HG02840 (cell line): ENCODE data around the gene ZC3H7B.

ENCODE experiments used
- ATAC-seq: cut with Tn5 transposase; IDR thresholded peaks from one replicate; pipeline ENCODE4 v1.9.1; 2021; ENCODE audit warnings: mild to moderate bottlenecking, moderate library complexity, moderate number of reproducible peaks; ENCODE audit not compliant: unreplicated experiment, low FRiP score

Gene ZC3H7B

DNA sequence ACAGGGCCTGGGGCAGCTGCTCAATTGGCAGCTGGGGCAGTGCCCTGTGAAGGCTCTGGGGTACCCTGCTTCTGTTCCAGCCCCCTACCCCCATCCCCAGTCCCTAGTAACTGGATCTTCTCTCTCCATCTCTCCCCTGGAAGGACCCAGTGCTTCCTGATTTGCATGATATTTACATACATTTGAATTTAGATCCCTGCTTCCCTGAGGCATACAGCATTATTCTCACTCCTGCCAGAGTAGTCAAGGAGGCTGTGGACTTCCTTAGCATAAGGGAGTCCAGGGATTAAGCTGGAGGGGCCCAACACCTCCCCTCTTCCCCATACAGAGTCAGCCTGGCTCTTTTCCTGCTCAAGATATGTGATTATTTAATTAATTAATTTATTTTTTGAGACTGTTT is 105.1 kb downstream of the ZC3H7B start:
- no peak for ATAC-seq

DNA sequence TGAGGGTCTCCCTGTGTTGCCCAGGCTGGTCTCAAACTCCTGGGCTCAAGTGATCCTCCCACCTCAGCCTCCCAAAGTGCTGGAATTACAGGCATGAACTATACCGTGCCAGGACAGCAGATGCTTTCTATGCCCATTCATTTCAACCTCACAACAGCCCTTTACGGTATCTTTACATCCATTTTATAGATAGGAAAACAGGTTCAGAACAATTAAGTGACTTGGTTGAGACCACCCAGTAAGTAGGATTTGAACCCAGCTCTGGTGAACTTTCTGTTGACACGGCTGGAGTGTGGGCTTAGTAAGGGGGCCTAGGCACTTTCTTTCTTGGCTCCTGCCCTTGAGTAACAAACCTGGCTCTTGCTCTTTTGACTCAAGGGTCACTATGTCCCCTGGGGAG is 106.1 kb downstream of the ZC3H7B start:
- ATAC-seq: no peak

DNA sequence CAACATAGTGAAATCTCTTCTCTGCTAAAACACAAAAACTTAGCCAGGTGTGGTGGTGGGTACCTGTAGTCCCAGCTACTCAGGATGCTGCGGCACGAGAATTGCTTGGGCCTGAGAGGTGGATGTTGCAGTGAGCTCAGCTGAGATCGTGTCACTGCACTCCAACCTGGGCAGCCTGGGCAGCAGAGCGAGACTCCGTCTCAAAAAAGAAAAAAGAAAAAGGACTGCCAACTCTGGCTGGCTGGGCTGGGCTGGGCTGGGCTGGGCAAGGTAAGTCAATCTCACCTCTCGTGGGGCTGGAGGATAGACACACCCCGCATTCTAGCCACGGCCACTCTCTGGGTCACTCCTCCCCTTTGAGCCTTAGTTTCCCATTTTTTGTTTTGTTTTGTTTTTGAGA is 107.3 kb downstream of the ZC3H7B start:
- no peak for ATAC-seq
